ENCODE measurements around the gene SNRK.

GRCh38 chr3:43289841-43290470 is 3.6 kb downstream of the SNRK start:
- TF ChIP-seq CTCF (IDR thresholded peaks at IDR 0.05) = no peak
- no peak for TF ChIP-seq POLR2A (IDR thresholded peaks at IDR 0.05)

Data from testis (tissue), 2 donors.